SK-N-SH treated with all-trans-retinoic acid at 6 μM for 48 hours (cell line): ENCODE results near the gene ACTL7B.

Source experiments
- ARNTL ChIP-seq: fragments of 450-650 bp; formaldehyde crosslinking; IDR thresholded peaks from 2 replicates; pipeline ENCODE4 v1.5.0; 2020; ENCODE audit warnings: low read depth, mild to moderate bottlenecking, moderate library complexity, borderline replicate concordance
- BACH2 ChIP-seq: fragments of 250-450 bp; sonication (Bioruptor Pico); IDR thresholded peaks from 2 replicates; pipeline ENCODE4 v1.9.0; 2021; ENCODE audit warnings: mild to moderate bottlenecking, borderline replicate concordance
- CSDC2 ChIP-seq: fragments of 250-450 bp; sonication (Bioruptor Pico); IDR thresholded peaks from 2 replicates; pipeline ENCODE4 v1.5.0; 2020; ENCODE audit warnings: mild to moderate bottlenecking, moderate library complexity
- GLIS3 ChIP-seq: fragments of 250-450 bp; sonication (Bioruptor Pico); IDR thresholded peaks from 2 replicates; pipeline ENCODE4 v1.5.0; 2020; ENCODE audit warnings: mild to moderate bottlenecking, moderate library complexity
- PATZ1 ChIP-seq: fragments of 250-450 bp; sonication (Bioruptor Pico); IDR thresholded peaks from 2 replicates; pipeline ENCODE4 v1.8.0; 2020; ENCODE audit warnings: mild to moderate bottlenecking, moderate library complexity, borderline replicate concordance
- ZFP3 ChIP-seq: fragments of 250-450 bp; sonication (Bioruptor Pico); IDR thresholded peaks from 2 replicates; pipeline ENCODE4 v1.5.0; 2020; ENCODE audit warnings: mild to moderate bottlenecking, moderate library complexity
- ZNF565 ChIP-seq: fragments of 450-650 bp; formaldehyde crosslinking; conservative IDR thresholded peaks from 2 replicates; pipeline ENCODE4 v1.5.0; 2020; ENCODE audit warnings: low read depth, mild to moderate bottlenecking, moderate library complexity
- ZNF70 ChIP-seq: fragments of 450-650 bp; formaldehyde crosslinking; IDR thresholded peaks from 2 replicates; pipeline ENCODE4 v1.5.0; 2020; ENCODE audit warnings: mild to moderate bottlenecking, moderate library complexity

DNA sequence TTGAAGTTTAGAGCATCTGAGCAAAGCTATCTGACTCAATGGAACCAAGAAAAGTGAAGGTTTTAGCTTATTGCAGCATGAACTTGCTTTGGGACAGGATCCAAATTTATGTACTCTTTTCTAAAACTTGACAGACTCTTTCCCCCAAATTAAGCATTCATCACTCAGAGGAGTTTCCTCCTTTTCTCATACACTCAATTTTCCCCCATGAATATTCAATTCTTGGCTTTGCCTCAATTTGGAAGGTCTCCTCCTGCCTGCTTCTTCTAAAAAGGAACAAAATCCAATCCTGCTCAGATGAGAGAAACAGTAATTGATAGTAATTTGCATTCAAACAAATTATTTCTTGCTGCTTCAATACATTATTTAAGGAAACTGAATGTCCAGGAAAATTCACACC, 11.3 kb upstream of the ACTL7B start:
- no peak for TF ChIP-seq PATZ1
- TF ChIP-seq BACH2 (CRISPR knock-in tag), result no peak
- TF ChIP-seq ZFP3, result no peak
- no peak for TF ChIP-seq ZNF565 (CRISPR knock-in tag)
- TF ChIP-seq GLIS3 (CRISPR knock-in tag), result no peak
- no peak for TF ChIP-seq ZNF70 (CRISPR knock-in tag)
- TF ChIP-seq ARNTL (CRISPR knock-in tag), result no peak
- TF ChIP-seq CSDC2 (CRISPR knock-in tag), result no peak
